Measurements from ENCODE around the gene TIMP1.

TIMP1 gene

DNA sequence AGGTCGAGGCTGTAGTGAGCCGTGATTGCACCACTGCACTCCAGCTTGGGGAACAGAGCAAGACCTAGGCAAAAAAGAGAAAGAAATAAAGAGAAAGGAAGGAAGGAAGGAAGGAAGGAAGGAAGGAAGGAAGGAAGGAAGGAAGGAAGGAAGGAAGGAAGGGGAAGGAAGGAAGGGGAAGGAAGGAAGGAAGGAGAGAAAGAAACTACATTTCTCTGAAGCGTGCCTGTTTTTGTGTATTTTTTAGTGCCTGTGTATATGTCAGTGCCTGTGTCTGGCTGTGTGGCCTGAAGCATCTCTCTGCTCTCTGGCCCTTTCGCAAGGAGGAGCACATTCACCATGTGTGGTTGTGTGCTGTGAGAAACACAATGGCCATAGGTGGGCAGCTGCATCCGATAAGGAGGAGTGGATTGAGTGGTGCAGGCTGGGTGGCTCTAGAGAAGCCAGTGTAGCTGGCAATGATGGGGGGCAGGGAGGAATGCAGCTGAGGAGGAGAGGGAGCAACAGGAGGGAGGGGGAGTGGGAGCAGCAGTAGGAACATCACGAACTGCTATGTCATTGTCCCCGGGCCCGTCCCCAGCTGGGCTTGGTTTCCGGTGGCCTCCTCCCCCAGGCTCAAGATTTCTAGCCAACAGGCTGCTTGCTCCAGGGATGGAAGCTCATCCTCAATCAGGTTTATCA lies 26.0 kb downstream of the TIMP1 start:
- DNase-seq: no peak

GRCh38 chrX:47610511-47610910 lies 28.3 kb downstream of the TIMP1 start:
- no peak for DNase-seq

- no peak for DNase-seq
Observed at GRCh38 chrX:47611489-47611888, 29.3 kb downstream of the TIMP1 start.

DNA sequence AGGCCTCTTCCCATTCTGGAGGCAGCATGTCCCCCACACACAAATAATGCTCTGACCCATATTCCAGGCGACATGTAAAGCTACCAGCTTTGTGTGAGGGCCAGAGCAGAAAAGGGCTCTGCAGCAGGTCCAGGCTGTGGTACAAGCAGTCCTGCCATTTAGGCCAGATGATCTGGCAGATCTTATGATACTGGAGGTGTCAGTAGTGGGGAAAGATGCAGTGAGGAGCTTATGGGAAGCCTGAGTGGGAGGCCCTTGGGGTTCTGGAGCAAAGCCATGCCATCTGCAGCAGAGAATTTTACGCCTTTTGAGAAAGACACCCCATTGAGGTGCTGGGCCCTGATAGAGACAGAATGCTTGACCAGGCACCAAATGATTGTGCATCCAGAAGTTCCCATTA lies 29.7 kb downstream of the TIMP1 start:
- DNase-seq: no peak

GRCh38 chrX:47612418-47612817 lies 30.2 kb downstream of the TIMP1 start:
- DNase-seq: no peak

- no peak for DNase-seq
Observed at GRCh38 chrX:47613082-47613481, 30.8 kb downstream of the TIMP1 start.

GRCh38 chrX:47614618-47615017 lies 32.4 kb downstream of the TIMP1 start:
- DNase-seq: no peak

GRCh38 chrX:47618923-47619485 lies 36.8 kb downstream of the TIMP1 start:
- no peak for DNase-seq

DNA sequence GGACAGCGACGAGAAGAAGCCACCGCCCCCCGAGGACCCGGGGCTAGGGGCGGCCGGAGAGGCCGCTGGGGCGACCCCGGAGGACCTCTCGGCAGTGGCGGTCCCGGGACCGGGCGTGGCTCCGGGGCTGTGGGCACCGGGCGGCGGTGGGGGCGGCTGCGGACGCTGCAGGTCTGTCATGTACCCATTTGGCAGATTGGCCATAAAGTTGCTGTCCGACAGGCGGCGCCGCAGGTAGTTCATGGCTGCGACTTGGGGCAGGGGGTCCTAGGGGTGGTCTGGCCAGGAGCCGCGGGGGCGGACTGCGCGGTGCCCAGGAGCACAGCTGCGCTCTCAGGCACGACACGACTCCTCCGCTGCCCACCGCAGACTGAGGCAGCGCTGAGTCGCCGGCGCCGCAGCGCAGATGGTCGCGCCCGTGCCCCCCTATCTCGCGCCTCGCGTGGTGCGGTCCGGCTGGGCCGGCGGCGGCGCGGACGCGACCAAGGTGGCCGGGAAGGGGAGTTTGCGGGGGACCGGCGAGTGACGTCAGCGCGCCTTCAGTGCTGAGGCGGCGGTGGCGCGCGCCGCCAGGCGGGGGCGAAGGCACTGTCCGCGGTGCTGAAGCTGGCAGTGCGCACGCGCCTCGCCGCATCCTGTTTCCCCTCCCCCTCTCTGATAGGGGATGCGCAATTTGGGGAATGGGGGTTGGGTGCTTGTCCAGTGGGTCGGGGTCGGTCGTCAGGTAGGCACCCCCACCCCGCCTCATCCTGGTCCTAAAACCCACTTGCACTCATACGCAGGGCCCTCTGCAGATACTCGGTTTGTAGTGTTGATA lies 37.5 kb downstream of the TIMP1 start, which contains the start of gene SYN1:
Gene SYN1, minus strand, starts transcription at position 372 of the 817 bp plus-strand sequence. Its CDS starts 129 bp downstream, at position 243.
- peak; percentile 60 for DNase-seq

DNA sequence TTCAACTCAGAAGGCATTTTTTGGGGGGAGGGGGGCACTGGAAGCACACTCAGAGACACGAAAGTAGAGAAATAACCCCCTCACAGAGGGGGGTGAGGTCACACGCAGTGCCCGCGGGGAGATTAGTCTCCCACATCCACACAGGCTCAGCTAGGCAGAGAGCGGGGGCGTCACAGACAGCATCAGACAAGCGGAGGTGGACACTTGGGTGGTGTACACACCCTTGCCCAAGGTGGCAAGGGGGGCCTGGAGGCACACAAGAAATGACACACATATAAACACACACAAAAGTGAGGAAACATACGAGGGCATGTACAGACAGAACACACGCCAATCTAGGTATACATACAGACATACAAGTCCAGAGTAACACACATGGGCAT lies 38.1 kb downstream of the TIMP1 start:
- no peak for DNase-seq

- no peak for DNase-seq
Observed at GRCh38 chrX:47621851-47622250, 39.6 kb downstream of the TIMP1 start.

DNA sequence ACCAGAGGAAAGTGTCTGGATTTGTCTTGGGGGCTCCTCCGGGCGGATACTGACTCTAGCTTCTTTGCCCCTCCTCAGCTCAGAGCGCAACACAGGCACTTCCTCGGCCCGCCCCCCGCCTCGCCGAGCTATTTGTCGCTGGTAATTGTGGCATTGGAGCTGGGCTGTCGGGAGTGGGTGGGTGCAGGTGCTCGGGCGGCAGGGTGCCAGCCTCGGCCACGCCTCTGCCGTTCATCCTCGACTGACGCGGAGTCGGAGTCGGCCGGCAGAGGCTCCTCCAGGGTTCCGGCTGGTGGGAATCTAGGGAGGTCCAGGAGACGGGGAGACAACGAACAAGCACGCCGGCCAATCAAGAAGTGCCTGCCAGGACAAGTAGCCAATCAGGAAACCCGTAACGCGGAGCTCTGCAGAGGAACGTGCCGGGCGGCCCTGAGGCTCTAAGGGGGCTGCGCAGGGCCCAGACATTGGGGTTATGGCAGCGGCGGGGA lies 41.3 kb downstream of the TIMP1 start:
- DNase-seq: peak; percentile 80

- DNase-seq: no peak
Observed at GRCh38 chrX:47625365-47625764, 43.1 kb downstream of the TIMP1 start.

- no peak for DNase-seq
Observed at GRCh38 chrX:47628982-47629381, 46.7 kb downstream of the TIMP1 start.

GRCh38 chrX:47629419-47630200 lies 47.4 kb downstream of the TIMP1 start, which contains the start of gene CFP:
TSS of gene CFP (minus strand) at chrX:47629930. CDS start at chrX:47629844, 86 bp downstream.
- DNase-seq: no peak

- no peak for DNase-seq
Observed at GRCh38 chrX:47631676-47632075, 49.4 kb downstream of the TIMP1 start.

DNA sequence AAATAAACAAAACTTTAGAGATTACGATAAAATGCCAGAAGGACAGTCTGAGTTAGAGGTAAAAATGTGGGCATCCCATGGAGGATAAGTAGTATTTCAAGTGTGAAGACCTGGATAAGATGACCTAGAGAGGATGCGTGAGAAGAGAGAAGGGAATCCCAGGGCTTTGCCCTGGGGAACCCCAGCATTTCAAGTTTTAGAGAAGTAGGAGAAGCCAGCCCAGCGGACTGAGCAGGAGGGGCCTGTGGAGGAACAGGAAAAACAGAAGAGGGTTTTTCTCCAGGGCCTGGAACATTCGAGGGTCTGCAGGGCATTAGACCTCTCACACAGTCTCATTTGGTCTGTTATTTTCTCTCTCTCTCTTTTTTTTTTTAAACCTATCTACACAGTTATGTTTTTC lies 50.4 kb downstream of the TIMP1 start:
- DNase-seq: no peak

GRCh38 chrX:47633689-47634590 lies 51.7 kb downstream of the TIMP1 start:
- DNase-seq: no peak

DNA sequence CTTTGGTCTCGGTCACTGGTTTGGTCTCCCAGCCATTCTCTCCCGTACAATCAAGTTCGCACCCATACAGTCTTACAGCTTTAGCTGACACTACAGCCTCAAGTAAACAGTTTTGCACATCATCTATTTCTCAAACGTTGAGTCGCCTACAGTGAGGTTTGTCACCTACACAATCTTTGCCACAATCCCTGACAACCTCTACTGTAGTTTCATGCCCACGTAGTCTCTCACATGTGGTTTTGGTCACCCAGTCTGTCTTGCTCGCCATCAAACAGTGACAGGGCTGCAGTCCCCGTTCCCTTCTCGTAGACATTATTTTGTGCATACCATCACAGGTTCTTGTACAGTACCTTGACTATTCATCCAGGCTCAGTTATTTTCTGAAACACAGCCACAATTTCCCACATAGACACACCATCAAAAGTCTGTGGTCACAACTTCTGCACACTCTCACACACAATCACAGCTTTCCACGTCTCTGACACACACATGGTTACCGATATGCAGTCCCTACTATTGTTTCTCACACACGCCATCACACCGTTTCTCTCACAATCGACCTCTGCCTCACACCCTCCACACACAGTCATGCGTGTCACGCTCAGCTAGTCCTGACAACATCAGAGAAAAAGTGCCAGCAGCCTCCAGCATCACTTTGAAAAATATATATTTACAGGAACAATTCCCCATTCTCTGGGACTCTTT lies 52.8 kb downstream of the TIMP1 start:
- DNase-seq: no peak

All from NCI-H510A treated with DMSO at 0.1 percent for 48 hours (cell line).